Activated CD8-positive, alpha-beta memory T cell treated with anti-CD3 and anti-CD28 coated beads, Interleukin-2, amount 50 U/mL, for 24 hours (primary cell): ENCODE results near the gene MCM3AP.
"Not testable (repeated sequence)": the region's sequence is repeated elsewhere in the genome, so short reads cannot be mapped to it uniquely, and the experiment has no call there.

Experiments used
- DNase-seq: peaks from one replicate; pipeline ENCODE4 v3.0.0-alpha.2; 2020; ENCODE audit errors: extremely low read depth

Gene MCM3AP

GRCh38 chr21:46311568-46311967 lies 26.2 kb upstream of the MCM3AP start:
- no peak for DNase-seq

- not testable (repeated sequence) for DNase-seq
Measured at GRCh38 chr21:46310260-46310659, 24.8 kb upstream of the MCM3AP start.

DNA sequence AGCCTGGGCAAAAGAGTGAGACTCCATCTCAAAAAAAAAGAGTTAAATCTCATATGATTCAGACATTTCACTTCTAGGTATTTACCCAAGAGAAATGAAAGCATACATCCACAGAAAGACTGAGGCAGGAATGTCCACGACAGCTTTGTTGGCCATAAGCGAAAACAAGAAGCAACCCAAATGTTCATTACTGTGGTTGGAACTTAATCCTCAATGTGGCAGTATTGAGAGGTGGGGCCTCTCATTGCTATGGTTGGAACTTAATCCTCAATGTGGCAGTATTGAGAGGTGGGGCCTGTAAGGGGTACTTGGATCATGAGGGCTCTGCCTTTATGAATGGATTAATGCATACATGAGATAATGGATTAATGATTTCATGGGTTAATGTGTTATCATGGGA lies 23.0 kb upstream of the MCM3AP start:
- no peak for DNase-seq

DNA sequence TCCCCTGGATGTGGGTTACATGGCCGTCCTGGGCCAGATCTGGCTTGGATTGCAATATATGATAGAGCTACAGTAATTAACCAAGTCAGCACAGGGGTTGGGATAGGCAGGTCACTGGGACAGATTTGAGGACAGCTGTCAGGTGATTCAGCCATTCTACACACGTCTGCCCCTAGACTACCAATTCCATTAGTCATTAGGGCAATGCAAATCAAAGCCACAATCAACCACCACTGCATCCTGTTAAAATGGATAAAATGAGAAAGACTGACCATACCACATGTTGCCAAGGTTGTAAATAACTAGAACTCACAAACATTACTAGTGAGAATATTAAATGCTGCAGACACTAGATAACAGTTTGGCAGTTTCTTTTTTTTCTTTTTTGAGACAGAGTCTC lies 22.2 kb upstream of the MCM3AP start:
- DNase-seq, result no peak

- DNase-seq, result no peak
Measured at GRCh38 chr21:46304955-46305354, 19.5 kb upstream of the MCM3AP start.

DNA sequence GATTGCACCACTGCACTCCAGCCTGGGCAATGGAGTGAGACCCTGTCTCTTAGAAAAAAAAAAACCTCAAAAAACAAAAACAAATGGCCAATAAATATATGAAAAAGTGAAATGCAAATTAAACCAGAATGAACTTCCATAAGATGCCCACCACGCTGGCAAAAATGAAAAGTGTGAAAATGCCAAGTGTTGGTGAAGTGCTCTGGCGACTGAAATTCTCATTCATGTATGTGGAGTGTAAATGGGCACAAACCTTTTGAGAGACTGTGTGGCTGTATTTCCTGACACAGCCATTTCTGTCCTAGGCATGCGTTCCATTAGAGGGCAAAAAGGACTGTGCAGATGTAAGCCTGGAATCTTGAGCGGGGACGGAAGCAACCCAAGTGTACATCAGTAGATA lies 19.0 kb upstream of the MCM3AP start:
- DNase-seq, result no peak

GRCh38 chr21:46301759-46302158 lies 16.3 kb upstream of the MCM3AP start:
- no peak for DNase-seq

DNA sequence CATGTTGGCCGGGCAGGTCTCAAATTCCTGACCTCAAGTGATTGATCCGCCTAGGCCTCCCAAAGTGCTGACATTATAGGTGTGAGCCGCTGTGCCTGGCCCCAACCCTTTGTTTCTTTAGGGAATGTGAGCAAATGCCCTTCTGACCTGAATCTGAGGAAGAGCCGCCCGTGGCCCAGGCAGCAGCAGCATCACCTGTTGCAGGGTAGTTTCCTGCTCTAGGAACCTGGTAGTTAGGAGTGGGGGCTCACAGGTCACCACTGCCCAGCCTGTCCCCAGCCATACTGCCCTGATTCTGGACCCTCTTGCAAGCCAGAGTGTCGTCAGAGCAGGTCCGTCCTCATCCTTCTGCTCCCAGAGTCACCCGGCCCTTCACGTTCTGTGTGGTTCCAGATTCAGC lies 13.8 kb upstream of the MCM3AP start:
- no peak for DNase-seq

DNA sequence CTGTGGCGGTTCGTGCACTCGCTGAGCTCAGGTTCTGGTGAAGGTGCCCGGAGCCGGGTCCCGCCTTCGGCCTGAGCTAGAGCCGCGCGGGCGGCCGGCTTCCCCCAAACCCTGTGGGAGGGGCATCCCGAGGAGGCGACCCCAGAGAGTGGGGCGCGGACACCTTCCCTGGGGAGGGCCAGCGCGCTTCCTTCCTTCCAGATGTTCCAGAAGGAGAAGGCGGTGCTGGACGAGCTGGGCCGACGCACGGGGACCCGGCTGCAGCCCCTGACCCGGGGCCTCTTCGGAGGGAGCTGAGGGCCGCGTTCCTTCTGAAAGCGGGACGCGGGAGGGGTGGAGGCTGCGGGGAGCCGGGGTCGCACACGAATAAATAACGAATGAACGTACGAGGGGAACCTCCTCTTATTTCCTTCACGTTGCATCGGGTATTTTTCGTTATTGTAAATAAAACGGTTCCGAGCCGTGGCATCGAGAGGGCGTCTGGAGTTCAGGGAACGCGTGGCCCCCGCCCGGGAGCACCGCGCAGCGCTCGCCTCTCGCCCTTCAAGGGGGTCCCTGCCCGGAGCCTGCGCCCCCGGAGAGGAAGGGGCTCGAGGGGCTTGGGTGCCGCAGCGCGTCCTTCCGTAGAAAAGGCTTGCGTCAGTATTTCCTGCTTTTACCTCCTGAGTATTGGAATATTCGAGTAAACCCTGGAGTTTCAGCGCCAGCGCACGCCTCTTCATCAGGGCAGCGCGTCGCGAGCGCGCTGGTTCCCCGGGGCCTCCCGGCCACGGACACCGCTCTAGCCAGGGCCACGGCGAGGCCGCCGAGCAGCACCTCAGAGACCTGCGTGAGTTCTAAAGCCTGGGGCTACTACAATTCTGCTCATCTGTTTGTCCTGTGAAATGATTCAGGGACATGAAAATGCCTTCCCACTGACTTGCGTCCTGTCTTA lies 12.2 kb upstream of the MCM3AP start:
- no peak for DNase-seq

GRCh38 chr21:46295996-46296752 lies 10.8 kb upstream of the MCM3AP start:
- peak; percentile 24 for DNase-seq

- DNase-seq, result no peak
Measured at GRCh38 chr21:46295177-46295770, 9.9 kb upstream of the MCM3AP start.

GRCh38 chr21:46294647-46295176 lies 9.3 kb upstream of the MCM3AP start:
- no peak for DNase-seq

DNA sequence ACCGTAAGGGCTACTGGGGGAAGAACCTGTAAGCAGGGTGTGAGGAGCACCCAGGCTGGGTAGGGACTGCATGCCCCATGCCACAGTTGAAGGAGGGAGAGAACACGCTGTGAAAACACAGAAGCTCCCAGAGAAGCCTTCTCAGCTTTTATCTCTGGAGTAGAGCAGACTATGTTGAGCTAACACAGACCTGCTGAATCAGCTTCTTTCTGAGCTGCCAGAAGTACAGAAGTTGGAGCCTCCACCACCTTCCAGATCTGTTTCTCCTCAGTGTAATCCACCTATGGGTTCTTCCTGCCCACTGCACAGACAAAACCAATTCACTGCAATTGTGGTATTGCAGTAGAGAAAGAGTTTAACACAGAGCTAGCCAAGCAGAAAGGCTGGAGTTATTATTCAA lies 6.2 kb upstream of the MCM3AP start:
- no peak for DNase-seq

DNA sequence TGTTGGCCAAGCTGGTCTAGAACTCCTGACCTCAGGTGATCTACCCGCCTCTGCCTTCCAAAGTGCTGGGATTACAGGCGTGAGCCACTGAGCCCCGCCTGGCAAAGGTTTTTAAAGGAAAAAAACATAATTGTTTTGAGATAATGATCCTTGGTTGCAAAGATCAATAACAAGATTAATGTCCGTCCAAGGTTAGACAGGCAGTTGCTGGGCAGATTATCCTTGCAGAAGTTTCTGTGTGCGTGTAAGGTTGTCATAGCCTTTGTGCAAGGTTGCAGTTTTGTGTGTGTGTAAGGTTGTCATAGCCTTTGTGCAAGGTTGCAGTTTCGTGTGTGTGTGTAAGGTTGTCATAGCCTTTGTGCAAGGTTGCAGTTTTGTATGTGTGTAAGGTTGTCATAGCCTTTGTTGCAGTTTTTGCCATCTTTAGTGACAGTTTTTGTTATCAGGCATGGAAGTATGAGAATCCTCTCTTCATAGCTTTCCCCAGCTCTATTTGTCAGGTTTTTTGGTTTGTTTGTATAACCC lies 4.3 kb upstream of the MCM3AP start:
- no peak for DNase-seq

DNA sequence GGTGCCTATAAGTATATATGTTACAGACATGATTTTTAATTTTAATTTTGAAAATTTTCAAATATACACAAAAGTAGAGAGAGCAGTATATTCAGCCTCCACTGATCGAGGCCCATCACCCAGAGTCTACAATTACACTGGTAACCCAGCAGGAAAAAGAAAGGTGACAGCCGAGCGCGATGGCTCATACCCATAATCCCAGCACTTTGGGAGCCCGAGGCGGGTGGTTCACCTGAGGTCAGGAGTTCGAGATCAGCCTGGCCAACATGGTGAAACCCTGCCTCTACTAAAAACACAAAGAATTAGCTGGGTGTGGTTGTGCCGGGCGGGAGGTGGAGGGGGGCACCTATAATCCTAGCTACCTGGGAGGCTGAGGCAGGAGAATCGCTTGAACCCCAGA lies 2.1 kb upstream of the MCM3AP start:
- DNase-seq, result no peak

DNA sequence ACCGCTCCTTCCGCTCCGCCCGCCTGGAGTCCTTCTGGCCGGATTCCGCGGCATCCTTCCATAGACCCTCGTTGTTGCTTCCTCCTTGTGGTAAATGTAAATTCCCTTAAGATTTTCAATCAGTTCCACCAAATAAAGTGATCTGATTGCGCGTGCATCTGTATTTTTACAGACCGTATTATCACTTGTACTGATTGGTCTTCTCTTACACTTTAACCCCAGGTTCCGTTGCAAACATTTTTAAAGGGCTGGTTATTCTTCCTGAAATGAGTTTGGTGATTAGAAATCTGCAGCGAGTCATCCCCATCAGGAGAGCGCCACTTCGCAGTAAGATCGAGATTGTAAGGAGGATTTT lies 1.2 kb upstream of the MCM3AP start:
- DNase-seq, result no peak

- DNase-seq, result peak; percentile 62
Measured at GRCh38 chr21:46285761-46286647, 593 bp upstream of the MCM3AP start, which contains the start of gene YBEY. TSS of gene YBEY (plus strand) at chr21:46286342. CDS start at chr21:46286914, 572 bp downstream.

DNA sequence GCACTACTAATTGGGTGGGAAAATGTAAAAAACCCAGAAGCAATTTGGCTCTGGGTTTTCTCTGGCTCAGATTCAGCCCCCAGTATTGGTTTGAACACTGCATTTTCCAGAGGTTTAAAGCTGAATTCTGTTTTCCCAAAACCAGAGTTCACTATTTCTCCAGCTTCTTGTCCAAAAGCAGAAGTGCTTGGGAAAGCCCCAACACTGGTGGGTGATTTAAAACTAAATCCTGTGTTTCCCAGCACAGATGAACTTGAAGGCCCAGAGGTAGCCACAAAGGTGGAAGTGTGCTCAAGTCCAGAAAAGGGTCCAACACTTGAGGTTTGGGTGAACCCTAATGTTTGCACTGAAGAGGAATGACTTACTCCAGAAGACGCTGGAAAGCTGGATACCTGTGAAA lies 678 bp downstream of the MCM3AP start:
- no peak for DNase-seq

DNA sequence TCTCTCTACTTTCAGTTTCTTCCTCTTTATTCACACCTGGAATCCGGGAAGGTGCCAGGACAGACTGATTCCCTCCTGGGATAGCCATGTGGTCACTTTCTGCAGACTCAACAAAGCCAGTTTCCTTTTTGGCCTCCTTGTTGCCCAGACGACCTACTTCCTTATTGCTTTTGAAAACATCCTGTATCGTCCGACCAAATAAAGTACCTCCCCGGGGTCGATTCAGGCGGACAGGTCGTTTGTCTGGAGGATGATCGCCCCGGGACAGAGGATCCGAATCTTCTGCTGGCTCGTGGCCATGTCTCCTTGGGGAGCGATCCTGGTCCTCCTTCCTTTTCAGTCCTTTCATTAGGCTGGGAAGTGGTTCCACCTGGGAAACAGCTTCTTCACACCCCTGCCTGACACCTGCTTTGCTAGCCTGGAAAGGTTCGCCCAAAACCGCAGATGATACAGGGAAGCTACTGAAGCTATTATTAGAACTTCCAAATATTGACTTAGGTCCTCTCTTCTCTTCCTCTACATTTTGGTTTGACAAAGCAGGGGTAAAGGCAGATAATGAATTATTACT lies 1.2 kb downstream of the MCM3AP start:
- no peak for DNase-seq

- no peak for DNase-seq
Measured at GRCh38 chr21:46274797-46275390, 10.5 kb downstream of the MCM3AP start.
